Measurements from ENCODE around the gene TUBB1. TPM values are rescaled to one million over a fixed set of nuclear protein-coding genes. Genes with fewer than 3 reads are reported as not detected.

Gene TUBB1
- total RNA-seq, 4 donors from 2014 or later, result under 0.01 to 0.83 TPM; not detected in 2

DNA sequence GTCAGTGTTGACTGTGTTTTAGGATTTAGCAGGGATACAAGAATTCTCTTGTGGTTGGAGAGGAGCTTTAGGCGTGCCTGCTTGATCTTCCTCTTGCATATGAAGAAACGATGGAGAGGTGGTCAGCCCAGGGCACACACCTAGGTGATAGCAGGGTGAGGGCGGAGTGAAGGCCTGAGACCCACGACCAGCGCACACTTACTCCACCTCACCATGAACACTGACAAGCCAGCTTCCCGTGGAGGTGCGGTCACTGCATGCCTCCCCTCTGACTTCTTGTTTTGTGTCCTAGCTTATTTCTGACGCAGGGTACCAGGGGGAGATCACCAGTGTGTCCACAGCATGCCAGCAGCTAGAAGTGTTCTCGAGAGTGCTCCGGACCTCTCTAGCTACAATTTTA lies 30.0 kb upstream of the TUBB1 start:
- DNase-seq (ENCODE audit: extremely low spot score), result no peak
- no peak for TF ChIP-seq POLR2A (IDR thresholded peaks at IDR 0.05; ENCODE audit: low read depth)
- TF ChIP-seq, protein P1, sequence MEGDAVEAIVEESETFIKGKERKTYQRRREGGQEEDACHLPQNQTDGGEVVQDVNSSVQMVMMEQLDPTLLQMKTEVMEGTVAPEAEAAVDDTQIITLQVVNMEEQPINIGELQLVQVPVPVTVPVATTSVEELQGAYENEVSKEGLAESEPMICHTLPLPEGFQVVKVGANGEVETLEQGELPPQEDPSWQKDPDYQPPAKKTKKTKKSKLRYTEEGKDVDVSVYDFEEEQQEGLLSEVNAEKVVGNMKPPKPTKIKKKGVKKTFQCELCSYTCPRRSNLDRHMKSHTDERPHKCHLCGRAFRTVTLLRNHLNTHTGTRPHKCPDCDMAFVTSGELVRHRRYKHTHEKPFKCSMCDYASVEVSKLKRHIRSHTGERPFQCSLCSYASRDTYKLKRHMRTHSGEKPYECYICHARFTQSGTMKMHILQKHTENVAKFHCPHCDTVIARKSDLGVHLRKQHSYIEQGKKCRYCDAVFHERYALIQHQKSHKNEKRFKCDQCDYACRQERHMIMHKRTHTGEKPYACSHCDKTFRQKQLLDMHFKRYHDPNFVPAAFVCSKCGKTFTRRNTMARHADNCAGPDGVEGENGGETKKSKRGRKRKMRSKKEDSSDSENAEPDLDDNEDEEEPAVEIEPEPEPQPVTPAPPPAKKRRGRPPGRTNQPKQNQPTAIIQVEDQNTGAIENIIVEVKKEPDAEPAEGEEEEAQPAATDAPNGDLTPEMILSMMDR (IDR thresholded peaks at IDR 0.05), result no peak
- TF ChIP-seq POLR2AphosphoS5 (IDR thresholded peaks at IDR 0.05), result no peak
- no peak for TF ChIP-seq EP300 (IDR thresholded peaks at IDR 0.05)

DNA sequence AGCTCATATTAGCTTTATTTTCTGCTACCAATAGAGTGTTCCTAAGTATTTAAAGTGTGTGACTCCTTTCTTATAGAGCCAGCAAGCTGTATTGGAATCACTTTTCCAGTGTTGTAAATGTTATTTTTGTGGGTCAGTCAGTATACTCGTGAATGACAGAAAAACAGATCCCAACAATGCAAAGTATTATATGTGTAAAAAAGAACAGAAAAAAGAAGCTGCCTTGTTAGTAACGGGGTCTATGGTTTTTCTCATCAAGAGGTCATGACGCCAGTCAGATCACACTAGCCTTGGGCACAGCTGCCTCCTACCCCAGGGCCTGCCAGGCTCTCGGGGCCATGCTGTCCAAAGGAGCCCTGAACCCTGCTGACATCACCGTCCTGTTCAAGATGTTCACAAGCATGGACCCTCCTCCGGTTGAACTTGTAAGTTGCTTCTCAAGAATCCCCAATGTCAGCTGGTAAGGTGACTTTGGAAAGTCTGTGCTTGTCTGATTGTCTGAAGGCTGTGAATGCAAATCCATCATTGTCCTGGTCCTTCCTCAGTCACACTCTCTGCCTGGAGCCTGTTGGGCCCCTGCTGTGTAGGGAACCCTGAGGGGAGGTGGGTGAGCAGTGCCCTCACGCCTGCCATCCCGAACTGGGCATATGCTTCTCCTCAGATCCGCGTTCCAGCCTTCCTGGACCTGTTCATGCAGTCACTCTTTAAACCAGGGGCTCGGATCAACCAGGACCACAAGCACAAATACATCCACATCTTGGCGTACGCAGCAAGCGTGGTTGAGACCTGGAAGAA lies 28.4 kb upstream of the TUBB1 start:
- 85% methylated on average over 14 of the region's 14 CpGs for WGBS
- no peak overlapping the region for H3K4me3 ChIP-seq
- no peak for DNase-seq (ENCODE audit: extremely low spot score)
- no peaks in the 10 kb centered on the region for H3K9me3 ChIP-seq
- no peaks in the 10 kb centered on the region for H3K27me3 ChIP-seq
- intact Hi-C loops (cut with DNase I), result no loop called here
- H3K36me3 ChIP-seq, result peaks cover 86 to 100% (median 97%) of the 10 kb centered on the region in 4 donors
- peaks cover 0 to 3% (median under 1%) of the 10 kb centered on the region in 4 donors for H3K4me1 ChIP-seq
- TF ChIP-seq, protein P1 (IDR thresholded peaks at IDR 0.05), result no peak
- TF ChIP-seq EP300 (IDR thresholded peaks at IDR 0.05) (no peak), POLR2AphosphoS5 (IDR thresholded peaks at IDR 0.05) (no peak), POLR2A (IDR thresholded peaks at IDR 0.05; ENCODE audit: low read depth) (no peak)
- H3K27ac ChIP-seq (replicated peaks in 1 of 4), result no peak overlapping the region

More for the DNA sequence above, 30.0 kb upstream of the TUBB1 start:
- intact Hi-C loops (cut with DNase I), result no loop called here
- no peak overlapping the region for H3K27ac ChIP-seq (replicated peaks in 1 of 4)
- H3K4me1 ChIP-seq, result peaks cover 9 to 19% (median 16%) of the 10 kb centered on the region in 4 donors
- H3K36me3 ChIP-seq, result peaks cover 71 to 87% (median 82%) of the 10 kb centered on the region in 4 donors
- no peaks in the 10 kb centered on the region for H3K9me3 ChIP-seq
- H3K27me3 ChIP-seq, result no peaks in the 10 kb centered on the region
- 95% methylated on average over 10 of the region's 10 CpGs for WGBS
- H3K4me3 ChIP-seq, result no peak overlapping the region

DNA sequence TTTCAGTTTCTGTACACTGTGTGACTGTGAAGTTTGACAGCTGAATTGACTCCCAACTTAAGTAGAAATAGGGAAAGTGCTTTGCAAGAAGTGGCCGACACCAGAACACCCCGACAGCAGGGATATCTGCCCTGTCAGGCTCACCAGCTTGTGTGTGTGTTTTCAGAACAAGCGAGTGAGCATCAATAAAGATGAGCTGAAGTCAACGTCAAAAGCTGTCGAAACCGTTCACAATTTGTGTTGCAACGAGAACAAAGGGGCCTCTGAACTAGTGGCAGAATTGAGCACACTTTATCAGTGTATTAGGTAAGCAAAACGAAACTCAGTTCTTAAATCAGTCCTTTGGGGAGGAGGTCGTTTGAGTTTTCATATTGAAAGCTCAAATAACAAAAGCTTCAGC lies 27.5 kb upstream of the TUBB1 start:
- DNase-seq (ENCODE audit: extremely low spot score), result no peak
- H3K27ac ChIP-seq (replicated peaks in 1 of 4), result no peak overlapping the region
- no peaks in the 10 kb centered on the region for H3K4me1 ChIP-seq
- WGBS, result 76% methylated on average over 9 of the region's 9 CpGs
- intact Hi-C loops (cut with DNase I), result no loop called here
- no peak overlapping the region for H3K4me3 ChIP-seq
- H3K36me3 ChIP-seq, result peaks cover 88 to 100% (median 99%) of the 10 kb centered on the region in 4 donors
- H3K9me3 ChIP-seq, result no peaks in the 10 kb centered on the region
- TF ChIP-seq POLR2A (IDR thresholded peaks at IDR 0.05; ENCODE audit: low read depth) (no peak), POLR2AphosphoS5 (IDR thresholded peaks at IDR 0.05) (no peak)
- no peaks in the 10 kb centered on the region for H3K27me3 ChIP-seq

DNA sequence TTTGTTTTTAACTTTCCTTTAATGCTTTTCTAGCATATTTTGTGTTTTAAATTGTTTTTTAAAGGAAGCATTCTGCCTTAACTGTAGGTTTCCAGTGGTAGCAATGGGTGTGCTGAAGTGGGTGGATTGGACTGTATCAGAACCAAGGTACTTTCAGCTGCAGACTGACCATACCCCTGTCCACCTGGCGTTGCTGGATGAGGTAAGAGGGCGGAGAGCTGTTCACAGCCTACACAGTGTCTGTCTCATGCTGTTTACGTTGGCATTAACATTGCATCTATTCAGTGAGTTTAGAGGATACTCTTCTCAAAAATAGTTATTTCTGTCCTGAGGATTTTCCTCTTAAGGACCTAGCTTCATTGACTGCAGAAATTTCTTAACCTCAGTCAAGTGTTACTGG lies 26.3 kb upstream of the TUBB1 start:
- Histone ChIP-seq H3K4me1 (no peaks in the 10 kb centered on the region), H3K27me3 (no peaks in the 10 kb centered on the region), H3K9me3 (no peaks in the 10 kb centered on the region), H3K4me3 (no peak overlapping the region), H3K36me3 (peaks cover 92 to 100% (median 99%) of the 10 kb centered on the region in 4 donors), H3K27ac (replicated peaks in 1 of 4) (no peak overlapping the region)
- 80% methylated on average over 3 of the region's 3 CpGs for WGBS
- intact Hi-C loops (cut with DNase I), result no loop called here
- DNase-seq (ENCODE audit: extremely low spot score), result no peak
- TF ChIP-seq, protein P1 (IDR thresholded peaks at IDR 0.05), result no peak
- TF ChIP-seq POLR2A (IDR thresholded peaks at IDR 0.05; ENCODE audit: low read depth), result no peak
- no peak for TF ChIP-seq EP300 (IDR thresholded peaks at IDR 0.05)
- no peak for TF ChIP-seq POLR2AphosphoS5 (IDR thresholded peaks at IDR 0.05)

DNA sequence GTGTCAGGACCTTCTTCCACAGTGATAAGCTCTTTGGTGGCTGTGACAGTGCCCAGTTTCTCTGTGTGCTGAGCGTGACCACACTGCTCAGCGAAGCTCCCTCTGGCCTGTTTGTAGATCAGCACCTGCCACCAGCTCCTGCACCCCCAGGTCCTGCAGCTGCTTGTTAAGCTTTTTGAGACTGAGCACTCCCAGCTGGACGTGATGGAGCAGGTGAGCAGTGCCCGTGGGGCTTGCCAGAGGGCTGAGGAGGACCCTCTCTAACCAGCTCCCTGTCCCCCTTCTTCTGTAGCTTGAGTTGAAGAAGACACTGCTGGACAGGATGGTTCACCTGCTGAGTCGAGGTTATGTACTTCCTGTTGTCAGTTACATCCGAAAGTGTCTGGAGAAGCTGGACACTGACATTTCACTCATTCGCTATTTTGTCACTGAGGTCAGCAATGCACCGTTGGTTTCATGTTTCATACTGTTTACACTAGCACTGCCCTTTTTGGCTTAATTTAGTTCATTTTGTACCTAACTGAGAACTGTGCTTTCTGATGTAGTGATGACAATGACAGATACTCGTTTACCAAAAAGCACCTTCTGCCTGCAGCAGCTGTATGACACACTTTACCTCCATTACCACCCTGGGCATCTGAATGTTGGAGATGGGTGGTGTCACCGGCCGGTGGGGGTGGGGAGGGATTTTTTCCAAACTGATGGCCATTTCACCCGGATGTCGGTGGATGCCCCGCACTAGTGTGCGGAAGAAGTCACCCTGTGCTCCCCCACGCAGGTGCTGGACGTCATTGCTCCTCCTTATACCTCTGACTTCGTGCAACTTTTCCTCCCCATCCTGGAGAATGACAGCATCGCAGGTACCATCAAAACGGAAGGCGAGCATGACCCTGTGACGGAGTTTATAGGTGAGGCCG lies 25.6 kb upstream of the TUBB1 start:
- Histone ChIP-seq H3K27me3 (no peaks in the 10 kb centered on the region), H3K36me3 (peaks cover 92 to 100% (median 99%) of the 10 kb centered on the region in 4 donors), H3K9me3 (no peaks in the 10 kb centered on the region), H3K27ac (replicated peaks in 1 of 4) (no peak overlapping the region), H3K4me3 (no peak overlapping the region), H3K4me1 (no peaks in the 10 kb centered on the region)
- TF ChIP-seq EP300 (IDR thresholded peaks at IDR 0.05) (no peak), POLR2A (IDR thresholded peaks at IDR 0.05; ENCODE audit: low read depth) (no peak), POLR2AphosphoS5 (IDR thresholded peaks at IDR 0.05) (no peak)
- TF ChIP-seq, protein P1 (IDR thresholded peaks at IDR 0.05), result no peak
- intact Hi-C loops (cut with DNase I), result no loop called here
- no peak for DNase-seq (ENCODE audit: extremely low spot score)
- 88% methylated on average over 23 of the region's 23 CpGs for WGBS
